Gastroesophageal sphincter (tissue), 4 donors: Measurements from ENCODE around the gene UBR1. TPM values are rescaled to one million over a fixed set of nuclear protein-coding genes. Genes with fewer than 3 reads are reported as not detected.

Experiments used
- ATAC-seq: fragments of 150-250 bp; one replicate; pipeline ENCODE4 v1.9.1; 2016; ENCODE audit warnings: mild to moderate bottlenecking, moderate library complexity
- H3K27ac ChIP-seq, 4 donors: fragments of 200-600 bp; sonication (generic) in 3 of 4; 1 replicate in 3 of 4; 2 replicates in 1 of 4; pipeline ENCODE4 v1.5.1; 2016 to 2019
- H3K27me3 ChIP-seq: fragments of 200-600 bp; sonication (generic); one replicate; pipeline ENCODE4 v1.5.1; 2019
- H3K36me3 ChIP-seq, 2 donors: fragments of 200-600 bp; sonication (generic); one replicate each; pipeline ENCODE4 v1.5.1; 2019; ENCODE audit warnings: control low read depth in 1 of 2
- H3K4me1 ChIP-seq, 3 donors: fragments of 200-600 bp; sonication (generic); 1 replicate in 2 of 3; 2 replicates in 1 of 3; pipeline ENCODE4 v1.5.1; 2016 to 2019; ENCODE audit warnings: control low read depth in 2 of 3
- H3K4me3 ChIP-seq, 2 donors: fragments of 200-600 bp; sonication (generic); one replicate each; pipeline ENCODE4 v1.5.1; 2019; ENCODE audit warnings: mild to moderate bottlenecking in 1 of 2, moderate library complexity in 1 of 2
- H3K9me3 ChIP-seq, 3 donors: fragments of 200-600 bp; sonication (generic); one replicate each; pipeline ENCODE4 v1.5.1; 2017 to 2019; ENCODE audit warnings: control low read depth in 2 of 3
- EP300 ChIP-seq: sonication (generic); formaldehyde crosslinking; IDR thresholded peaks from one replicate; pipeline ENCODE4 v1.6.1; 2017; ENCODE audit warnings: antibody characterized with exemption, mild to moderate bottlenecking
- POLR2A ChIP-seq, 2 donors: fragments of 450-650 bp; IDR thresholded peaks; one replicate each; pipeline ENCODE4 v1.6.1; 2017; ENCODE audit warnings: antibody characterized with exemption in 2 of 2, mild to moderate bottlenecking in 2 of 2, moderate library complexity in 1 of 2
- POLR2AphosphoS5 ChIP-seq: sonication (generic); formaldehyde crosslinking; IDR thresholded peaks from one replicate; pipeline ENCODE4 v1.6.1; 2017; ENCODE audit warnings: antibody characterized with exemption
- WGBS, 2 donors: methylation state at CpG; one replicate each; pipeline ENCODE4 v1.1.5; 2018; ENCODE audit warnings: low coverage in 1 of 2; 5-methylcytosine and 5-hydroxymethylcytosine counted together
- total RNA-seq, 4 donors: library from RNA; depleted of rRNA; stranded (reverse); fragments of >200 nt; gene quantifications; one replicate each; pipeline ENCODE4 v1.1.0, GENCODE V29; 2016
- TF ChIP-seq, protein P1 (sequence below), 4 experiments: fragments of 200-600 bp in 2 of 4; fragments of 450-650 bp in 2 of 4; sonication (generic) in 1 of 4; IDR thresholded peaks; one replicate each; pipeline ENCODE4 v1.5.1; 2017 to 2019; ENCODE audit warnings: antibody characterized with exemption in 4 of 4, mild to moderate bottlenecking in 2 of 4, moderate library complexity in 2 of 4

UBR1 gene
- total RNA-seq, 4 donors from 2014 or later, result 24.0 to 46.1 (median 31.5) TPM

DNA sequence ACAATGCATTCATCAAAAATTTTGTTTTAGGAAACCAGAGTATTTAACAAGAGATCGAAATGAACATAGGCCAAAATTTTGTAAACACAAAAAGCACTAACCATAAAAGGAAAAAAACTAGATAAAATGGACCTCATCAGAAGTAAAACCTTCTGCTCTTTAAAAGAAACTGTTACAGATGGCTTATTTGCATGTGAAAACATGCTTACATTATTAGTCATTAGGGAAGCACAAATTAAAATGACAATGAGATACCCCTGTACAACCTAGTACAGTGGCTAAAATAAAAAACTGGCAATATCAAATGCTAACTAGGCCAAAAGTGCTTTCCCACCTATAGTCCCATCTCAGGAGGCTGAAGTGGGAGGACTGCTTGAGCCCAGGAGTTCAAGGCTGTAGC lies 19.3 kb downstream of the UBR1 start:
- no peak for ATAC-seq
- H3K36me3 ChIP-seq, result peaks cover 0 to 36% of the 10 kb centered on the region in 2 donors
- H3K27me3 ChIP-seq, result no peaks in the 10 kb centered on the region
- no peak for TF ChIP-seq EP300
- TF ChIP-seq, protein P1, sequence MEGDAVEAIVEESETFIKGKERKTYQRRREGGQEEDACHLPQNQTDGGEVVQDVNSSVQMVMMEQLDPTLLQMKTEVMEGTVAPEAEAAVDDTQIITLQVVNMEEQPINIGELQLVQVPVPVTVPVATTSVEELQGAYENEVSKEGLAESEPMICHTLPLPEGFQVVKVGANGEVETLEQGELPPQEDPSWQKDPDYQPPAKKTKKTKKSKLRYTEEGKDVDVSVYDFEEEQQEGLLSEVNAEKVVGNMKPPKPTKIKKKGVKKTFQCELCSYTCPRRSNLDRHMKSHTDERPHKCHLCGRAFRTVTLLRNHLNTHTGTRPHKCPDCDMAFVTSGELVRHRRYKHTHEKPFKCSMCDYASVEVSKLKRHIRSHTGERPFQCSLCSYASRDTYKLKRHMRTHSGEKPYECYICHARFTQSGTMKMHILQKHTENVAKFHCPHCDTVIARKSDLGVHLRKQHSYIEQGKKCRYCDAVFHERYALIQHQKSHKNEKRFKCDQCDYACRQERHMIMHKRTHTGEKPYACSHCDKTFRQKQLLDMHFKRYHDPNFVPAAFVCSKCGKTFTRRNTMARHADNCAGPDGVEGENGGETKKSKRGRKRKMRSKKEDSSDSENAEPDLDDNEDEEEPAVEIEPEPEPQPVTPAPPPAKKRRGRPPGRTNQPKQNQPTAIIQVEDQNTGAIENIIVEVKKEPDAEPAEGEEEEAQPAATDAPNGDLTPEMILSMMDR (IDR thresholded peaks at IDR 0.05), result no peak
- no peak for TF ChIP-seq POLR2A (IDR thresholded peaks at IDR 0.05)
- no peak for TF ChIP-seq POLR2AphosphoS5
- no peaks in the 10 kb centered on the region for H3K9me3 ChIP-seq
- 0 to 8% methylated on average over 1 of the region's 1 CpG for WGBS, 2 donors
- peaks cover 0 to 40% (median 3%) of the 10 kb centered on the region in 3 donors for H3K4me1 ChIP-seq
- no peak overlapping the region for H3K4me3 ChIP-seq
- peak overlapping the region in 1 of 4 donors; percentile 64 for H3K27ac ChIP-seq

DNA sequence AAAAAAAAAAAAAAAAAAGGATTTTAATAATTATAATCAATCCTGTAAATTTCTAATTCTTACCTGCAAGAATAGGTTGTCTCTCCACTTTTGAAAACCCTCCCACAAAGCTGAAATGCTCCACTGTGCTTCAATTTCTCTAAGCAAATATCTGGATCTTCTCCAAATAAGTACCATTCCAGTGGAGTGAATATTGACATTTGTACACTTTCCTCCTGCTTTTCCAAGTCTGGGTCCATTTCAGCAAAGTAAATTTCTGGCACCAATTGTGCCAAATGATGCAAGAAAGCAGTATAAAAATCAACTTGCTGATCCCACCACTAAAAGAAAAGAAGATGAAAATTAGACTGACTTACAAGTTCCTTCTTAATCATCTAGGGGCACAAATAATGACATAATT lies 19.9 kb downstream of the UBR1 start:
- Histone ChIP-seq H3K36me3 (peaks cover 0 to 42% of the 10 kb centered on the region in 2 donors), H3K4me1 (peaks cover 0 to 40% (median 3%) of the 10 kb centered on the region in 3 donors), H3K27ac (peak overlapping the region in 2 of 4 donors; percentile 52 to 64), H3K27me3 (no peaks in the 10 kb centered on the region), H3K4me3 (no peak overlapping the region), H3K9me3 (no peaks in the 10 kb centered on the region)
- no peak for ATAC-seq
- no peak for TF ChIP-seq POLR2AphosphoS5
- TF ChIP-seq, protein P1 (IDR thresholded peaks at IDR 0.05), result no peak
- TF ChIP-seq EP300, result no peak
- no peak for TF ChIP-seq POLR2A (IDR thresholded peaks at IDR 0.05)

DNA sequence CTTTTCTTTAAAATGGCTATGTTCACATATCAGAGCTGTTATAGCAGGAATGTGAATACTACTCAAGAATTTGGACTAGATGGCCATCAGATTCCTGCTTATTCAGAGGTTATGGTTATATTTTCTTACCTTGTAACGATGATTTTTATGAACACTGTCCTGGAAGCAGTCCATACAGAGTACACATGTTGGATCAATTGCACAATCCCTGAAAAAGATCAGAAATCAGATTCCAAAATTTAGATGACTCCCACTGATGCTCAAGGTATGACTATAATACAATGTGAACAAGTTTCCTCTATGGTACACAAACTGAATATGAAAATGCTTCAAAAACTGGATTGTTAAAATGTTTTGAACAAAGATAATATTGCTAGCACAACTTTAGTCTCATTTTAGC lies 23.3 kb downstream of the UBR1 start:
- WGBS, 2 donors, result 94 to 100% methylated on average over 1 of the region's 1 CpG
- peaks cover 0 to 33% (median 3%) of the 10 kb centered on the region in 3 donors for H3K4me1 ChIP-seq

DNA sequence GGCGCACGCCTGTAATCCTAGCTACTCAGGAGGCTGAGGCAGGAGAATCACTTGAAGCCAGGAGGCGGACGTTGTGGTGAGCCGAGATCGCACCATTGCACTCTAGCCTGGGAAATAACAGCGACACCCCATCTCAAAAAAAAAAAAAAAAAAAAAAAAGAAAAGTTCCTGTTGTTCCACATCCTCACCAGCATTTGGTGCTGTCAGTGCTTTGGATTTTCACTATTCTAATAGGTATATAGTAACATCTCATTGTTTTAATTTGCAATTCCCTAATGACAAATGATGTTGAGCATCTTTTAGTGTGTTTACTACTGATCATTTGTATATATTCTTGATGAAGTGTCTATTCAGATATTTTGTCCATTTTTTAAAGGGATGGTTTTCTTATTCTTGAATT lies 24.6 kb downstream of the UBR1 start:
- no peak for ATAC-seq
- TF ChIP-seq, protein P1 (IDR thresholded peaks at IDR 0.05), result no peak
- TF ChIP-seq EP300 (no peak), POLR2AphosphoS5 (no peak), POLR2A (IDR thresholded peaks at IDR 0.05) (no peak)
- 80 to 95% methylated on average over 1 to 6 of the region's 7 CpGs for WGBS, 2 donors
- Histone ChIP-seq H3K4me3 (no peak overlapping the region), H3K36me3 (peaks cover 0 to 64% of the 10 kb centered on the region in 2 donors), H3K4me1 (peaks cover 0 to 21% (median under 1%) of the 10 kb centered on the region in 3 donors), H3K27ac (no peak overlapping the region), H3K9me3 (no peaks in the 10 kb centered on the region), H3K27me3 (no peaks in the 10 kb centered on the region)

More for the DNA sequence above, 23.3 kb downstream of the UBR1 start:
- Histone ChIP-seq H3K4me3 (no peak overlapping the region), H3K27me3 (no peaks in the 10 kb centered on the region), H3K27ac (no peak overlapping the region), H3K9me3 (no peaks in the 10 kb centered on the region), H3K36me3 (peaks cover 0 to 64% of the 10 kb centered on the region in 2 donors)
- TF ChIP-seq, protein P1 (IDR thresholded peaks at IDR 0.05), result no peak
- TF ChIP-seq POLR2AphosphoS5, result no peak
- TF ChIP-seq POLR2A (IDR thresholded peaks at IDR 0.05), result no peak
- TF ChIP-seq EP300, result no peak
- ATAC-seq, result no peak

DNA sequence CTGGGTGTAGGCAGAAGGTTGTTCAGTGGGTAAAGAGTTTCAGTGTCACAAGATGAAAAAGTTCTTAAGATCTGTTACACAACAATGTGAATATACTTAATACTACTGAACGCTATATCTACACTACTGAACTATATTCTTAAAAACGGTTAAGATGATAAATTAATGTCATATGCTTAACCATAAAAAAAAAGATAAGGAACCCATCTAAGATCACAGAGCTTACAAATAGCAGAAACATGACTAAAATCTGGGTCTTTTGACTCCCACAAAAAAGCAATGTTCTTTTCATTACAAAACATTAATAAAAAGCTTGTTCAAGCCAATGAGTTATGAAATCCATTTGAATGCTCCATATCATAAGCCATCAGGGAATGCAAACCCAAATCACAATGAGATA lies 34.4 kb downstream of the UBR1 start:
- no peak overlapping the region for H3K27ac ChIP-seq
- no peak for ATAC-seq

More for the DNA sequence above, 34.4 kb downstream of the UBR1 start:
- Histone ChIP-seq H3K9me3 (no peaks in the 10 kb centered on the region), H3K36me3 (peaks cover 3 to 78% of the 10 kb centered on the region in 2 donors), H3K4me3 (no peak overlapping the region), H3K4me1 (no peaks in the 10 kb centered on the region), H3K27me3 (no peaks in the 10 kb centered on the region)
- 75 to 90% methylated on average over 2 of the region's 2 CpGs for WGBS, 2 donors
- no peak for TF ChIP-seq POLR2AphosphoS5
- no peak for TF ChIP-seq POLR2A (IDR thresholded peaks at IDR 0.05)
- TF ChIP-seq, protein P1 (IDR thresholded peaks at IDR 0.05), result no peak
- no peak for TF ChIP-seq EP300
